Measurements from ENCODE around the gene SOST. TPM values are rescaled to one million over a fixed set of nuclear protein-coding genes. Genes with fewer than 3 reads are reported as not detected.
"Not testable (repeated sequence)": the region's sequence is repeated elsewhere in the genome, so short reads cannot be mapped to it uniquely, and the experiment has no call there.

SOST gene
- not detected in 2 replicates for total RNA-seq

DNA sequence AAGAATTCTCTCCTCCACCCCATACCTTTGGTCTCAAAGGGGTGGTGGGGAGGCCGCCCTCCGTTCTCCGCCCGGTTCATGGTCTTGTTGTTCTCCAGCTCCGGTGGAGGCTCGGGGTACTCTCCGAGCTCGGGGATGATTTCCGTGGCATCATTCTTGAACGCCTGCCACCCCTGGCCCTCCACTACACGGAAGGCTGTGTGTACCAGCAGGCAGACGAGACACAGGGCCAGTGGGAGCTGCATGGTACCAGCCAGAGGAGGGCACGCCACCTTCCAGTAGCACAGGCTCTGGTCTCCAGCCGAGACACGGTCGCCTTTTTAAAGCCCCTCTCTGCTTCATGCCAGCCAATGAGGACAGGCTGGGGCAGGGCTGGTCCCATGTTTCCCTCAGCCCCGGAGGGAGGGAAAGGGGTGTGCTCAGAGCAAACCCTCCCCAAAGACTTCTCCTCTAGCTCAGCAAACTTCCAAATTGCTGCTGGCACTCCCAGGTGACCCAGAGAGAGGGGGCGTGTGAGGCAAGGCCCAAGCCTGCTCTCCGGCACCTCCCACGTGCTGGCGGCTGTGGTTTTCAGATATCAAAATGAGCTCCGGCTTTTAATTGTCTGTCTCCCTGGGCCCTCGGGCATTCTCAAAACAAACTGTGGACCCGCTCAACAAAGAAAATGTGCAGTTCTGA is at the start of gene SOST:
TSS of gene SOST (minus strand) at position 295 of the 678 bp plus-strand sequence. CDS start at position 245, 50 bp downstream.
- DNase-seq (ENCODE audit: low read depth in 2 of 2) = no peak

- no peak for DNase-seq (ENCODE audit: low read depth in 2 of 2)
Measured at GRCh38 chr17:43808076-43808475, 49.5 kb upstream of the SOST start.

GRCh38 chr17:43805117-43805516 is 46.5 kb upstream of the SOST start:
- DNase-seq (ENCODE audit: low read depth in 2 of 2) = no peak

- peak in 1 of 2 donors; percentile 54 for DNase-seq (ENCODE audit: low read depth in 2 of 2)
Measured at GRCh38 chr17:43803758-43804157, 45.2 kb upstream of the SOST start.

DNA sequence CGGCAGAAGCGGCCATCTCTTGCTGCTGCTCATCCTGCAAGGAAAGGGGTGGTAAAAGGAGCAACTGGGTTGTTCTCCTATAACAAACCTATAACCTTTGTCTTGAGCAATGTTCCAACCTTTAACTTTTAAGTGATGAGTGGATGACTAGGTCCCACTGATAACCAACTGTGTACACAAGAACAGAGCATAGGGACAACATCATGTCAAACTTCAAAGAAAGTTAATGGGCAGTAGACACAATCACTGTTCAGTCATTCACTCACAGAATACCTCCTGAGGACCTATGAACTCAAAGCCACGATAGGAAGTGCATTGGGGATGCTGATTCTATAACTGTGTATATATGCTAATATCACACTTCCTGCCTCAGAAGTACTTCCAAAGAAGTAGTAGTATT is 43.3 kb upstream of the SOST start:
- DNase-seq (ENCODE audit: low read depth in 2 of 2) = peak in 1 of 2 donors; percentile 26

GRCh38 chr17:43800736-43801135 is 42.1 kb upstream of the SOST start:
- DNase-seq (ENCODE audit: low read depth in 2 of 2) = no peak

DNA sequence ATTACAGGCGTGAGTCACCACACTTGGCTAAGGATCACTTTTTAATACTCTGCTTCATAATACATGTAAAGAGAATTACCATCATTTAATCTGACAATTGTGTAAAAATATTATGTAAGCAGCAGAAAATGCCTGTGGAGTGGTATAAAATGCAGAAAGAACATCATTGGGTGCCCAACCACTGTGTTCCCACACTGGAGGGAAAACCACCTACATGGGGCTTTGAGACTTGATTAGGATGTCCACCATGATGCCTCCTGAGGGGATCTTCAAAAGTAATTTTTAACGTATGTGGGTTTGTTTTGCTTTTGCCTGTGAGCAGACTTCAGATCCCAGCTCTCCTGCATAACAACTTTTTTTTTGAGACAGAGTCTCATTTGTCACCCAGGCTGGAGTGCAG is 40.5 kb upstream of the SOST start:
- no peak for DNase-seq (ENCODE audit: low read depth in 2 of 2)

DNA sequence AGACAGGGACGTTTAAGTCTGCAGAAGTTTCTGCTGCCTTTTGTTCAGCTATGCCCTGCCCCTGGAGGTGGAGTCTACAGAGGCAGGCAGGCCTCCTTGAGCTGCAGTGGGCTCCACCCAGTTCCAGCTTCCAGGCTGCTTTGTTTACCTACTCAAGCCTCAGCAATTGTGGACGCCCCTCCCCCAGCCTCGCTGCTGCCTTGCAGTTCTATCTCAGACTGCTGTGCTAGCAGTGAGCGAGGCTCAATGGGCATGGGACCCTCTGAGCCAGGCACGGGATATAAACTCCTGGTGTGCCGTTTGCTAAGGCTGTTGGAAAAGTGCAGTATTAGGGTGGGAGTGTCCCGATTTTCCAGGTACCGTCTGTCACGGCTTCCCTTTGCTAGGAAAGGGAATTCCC is 39.4 kb upstream of the SOST start:
- DNase-seq (ENCODE audit: low read depth in 2 of 2) = not testable (repeated sequence)

GRCh38 chr17:43792668-43793067 is 34.1 kb upstream of the SOST start:
- DNase-seq (ENCODE audit: low read depth in 2 of 2) = not testable (repeated sequence)

DNA sequence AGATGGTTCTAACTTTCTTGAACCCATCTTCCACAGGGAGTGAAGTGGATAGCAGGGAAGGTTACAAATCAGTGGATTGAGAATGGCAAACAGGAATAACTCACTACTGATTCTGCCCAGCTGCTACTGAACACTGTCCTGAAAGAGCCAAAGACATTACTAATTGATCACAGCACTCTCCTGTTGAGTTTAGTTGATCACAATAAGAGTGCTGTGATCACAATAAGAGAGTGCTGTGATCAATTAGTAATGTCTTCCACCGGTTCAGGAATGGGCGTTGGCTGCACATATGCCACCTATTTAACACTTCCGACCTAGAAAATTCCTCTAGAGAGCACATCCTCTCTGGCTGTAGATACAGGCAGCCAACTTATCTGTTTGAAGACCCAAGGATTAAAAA is 33.0 kb upstream of the SOST start:
- peak; percentile 38 to 59 for DNase-seq (ENCODE audit: low read depth in 2 of 2)

DNA sequence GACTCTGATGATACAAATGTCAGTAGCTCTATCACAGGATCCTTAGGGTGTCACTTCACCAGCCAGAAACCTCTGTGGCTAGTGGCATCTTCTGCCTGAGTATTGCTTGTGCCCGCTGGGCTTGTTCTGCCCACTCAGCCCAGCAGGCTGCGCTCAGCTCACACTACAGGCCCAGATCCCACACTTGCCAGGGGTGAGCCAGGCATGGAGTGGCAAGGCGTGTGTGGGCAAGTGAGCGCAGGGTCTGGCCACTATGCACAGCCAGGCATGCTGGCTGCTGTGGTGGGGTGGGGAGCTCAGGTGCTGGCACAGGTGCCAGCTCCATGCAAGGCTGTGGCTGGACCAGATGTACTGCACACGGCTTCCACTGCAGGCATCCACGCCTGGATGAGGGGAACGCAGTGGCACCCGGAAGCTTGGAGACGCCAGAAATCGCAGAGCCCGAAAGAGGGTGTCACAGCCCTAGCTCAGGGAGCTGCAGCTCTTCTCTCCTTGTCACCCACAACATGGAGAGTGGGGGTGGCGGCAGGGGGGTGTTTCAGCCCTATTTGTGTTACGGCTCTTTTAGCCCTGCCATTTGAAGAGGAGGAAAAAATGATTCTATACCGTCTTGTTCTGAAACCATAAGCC is 31.8 kb upstream of the SOST start:
- peak; percentile 27 to 49 for DNase-seq (ENCODE audit: low read depth in 2 of 2)

DNA sequence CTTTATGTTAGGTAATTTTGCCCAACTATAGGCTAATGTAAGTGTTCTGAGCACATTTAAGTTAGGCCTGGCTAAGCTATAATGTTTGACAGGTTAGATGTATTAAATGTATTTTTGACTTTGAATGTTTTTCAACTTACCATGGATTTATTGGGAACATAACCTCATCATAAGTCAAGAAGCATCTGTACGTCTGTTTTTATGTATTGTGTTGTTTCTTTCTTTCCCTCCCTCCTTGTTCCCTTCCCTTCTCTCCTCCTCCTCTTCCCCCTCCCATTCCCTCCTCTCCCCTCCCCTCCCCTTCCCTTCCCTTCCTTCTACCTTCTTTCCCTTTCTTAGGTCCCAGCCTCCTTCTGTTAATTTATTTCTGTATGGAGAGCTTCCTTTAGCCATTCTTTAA is 30.9 kb upstream of the SOST start:
- no peak for DNase-seq (ENCODE audit: low read depth in 2 of 2)

- no peak for DNase-seq (ENCODE audit: low read depth in 2 of 2)
Measured at GRCh38 chr17:43788540-43788939, 29.9 kb upstream of the SOST start.

- no peak for DNase-seq (ENCODE audit: low read depth in 2 of 2)
Measured at GRCh38 chr17:43787728-43788127, 29.1 kb upstream of the SOST start.

GRCh38 chr17:43784628-43785101 is 26.1 kb upstream of the SOST start:
- peak; percentile 29 to 82 for DNase-seq (ENCODE audit: low read depth in 2 of 2)

DNA sequence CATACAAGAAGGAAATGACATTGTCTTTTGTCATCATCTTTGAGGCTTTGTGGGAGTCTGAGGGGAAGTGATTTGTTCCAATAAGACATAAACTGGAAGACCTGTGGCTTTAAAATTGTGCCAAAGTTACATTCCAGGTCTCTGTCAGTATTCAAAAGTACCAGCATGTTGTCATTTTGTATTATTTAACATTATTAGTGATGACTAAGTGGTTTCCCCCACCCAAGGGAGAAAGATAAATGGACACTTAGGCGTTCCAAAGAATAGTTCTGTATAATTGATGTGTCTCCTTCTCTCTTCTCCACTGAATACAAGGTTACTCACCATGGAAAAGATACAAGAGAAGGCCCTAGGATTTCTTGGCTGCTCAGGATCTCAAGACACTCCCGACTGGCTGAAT is 25.5 kb upstream of the SOST start:
- DNase-seq (ENCODE audit: low read depth in 2 of 2) = peak in 1 of 2 donors; percentile 63

GRCh38 chr17:43782913-43783680 is 24.5 kb upstream of the SOST start:
- no peak for DNase-seq (ENCODE audit: low read depth in 2 of 2)

- no peak for DNase-seq (ENCODE audit: low read depth in 2 of 2)
Measured at GRCh38 chr17:43780135-43780534, 21.5 kb upstream of the SOST start, which contains the start of gene CFAP97D1. Gene CFAP97D1 (plus strand): TSS chr17:43780435. CDS start chr17:43780463, 28 bp downstream.

GRCh38 chr17:43779145-43780125 is 20.8 kb upstream of the SOST start:
- peak in 1 of 2 donors; percentile 70 for DNase-seq (ENCODE audit: low read depth in 2 of 2)

- peak; percentile 93 to 97 for DNase-seq (ENCODE audit: low read depth in 2 of 2)
Measured at GRCh38 chr17:43778337-43779144, 19.9 kb upstream of the SOST start, which contains the start of gene DUSP3. Gene DUSP3 (minus strand): TSS chr17:43778977. CDS start chr17:43778924, 53 bp downstream.

All from lung microvascular endothelial cell (primary cell).